ENCODE results near the gene DEK.
"Not testable (repeated sequence)": the region's sequence is repeated elsewhere in the genome, so short reads cannot be mapped to it uniquely, and the experiment has no call there.

The DEK gene

DNA sequence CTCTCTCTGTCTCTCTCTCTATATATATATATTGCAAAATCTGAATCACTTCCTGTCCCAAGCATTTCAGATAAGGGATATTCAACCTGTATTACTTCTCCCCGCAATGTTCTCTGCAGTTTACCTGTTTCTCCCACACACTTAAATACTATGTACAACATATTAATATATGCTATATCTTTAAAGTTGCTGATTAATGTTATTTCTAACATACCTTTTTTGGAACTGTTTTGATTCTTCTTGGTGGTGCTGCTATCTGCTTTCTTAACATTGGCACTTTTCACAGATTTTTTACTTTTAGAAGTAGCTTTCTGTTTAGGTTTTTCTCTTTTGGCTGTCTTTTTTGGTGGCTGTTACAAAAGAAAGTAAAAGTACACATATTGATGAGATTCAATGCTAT is 27.2 kb downstream of the DEK start:
- no peak for DNase-seq

- DNase-seq: no peak
These were observed 28.8 kb downstream of the DEK start for GRCh38 chr6:18235524-18235923.

DNA sequence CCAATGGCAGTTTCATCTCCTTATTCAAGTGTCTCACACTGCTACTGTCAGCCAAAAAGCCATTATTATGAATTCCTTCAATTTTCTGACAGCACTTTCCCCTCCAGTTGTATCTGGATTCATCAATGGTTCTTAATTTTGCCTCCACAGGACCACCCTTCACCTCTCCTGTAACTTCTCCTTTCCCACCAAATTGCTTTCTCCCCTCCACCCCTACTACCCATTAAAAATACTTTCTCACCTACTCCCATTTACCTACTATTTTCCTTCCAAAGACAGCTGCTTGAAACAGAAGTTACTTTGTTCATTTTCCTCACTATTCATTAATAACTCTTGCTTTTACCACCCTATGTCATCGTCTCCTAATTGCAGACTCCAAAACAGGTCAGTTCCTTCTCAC is 29.8 kb downstream of the DEK start:
- DNase-seq: no peak

DNA sequence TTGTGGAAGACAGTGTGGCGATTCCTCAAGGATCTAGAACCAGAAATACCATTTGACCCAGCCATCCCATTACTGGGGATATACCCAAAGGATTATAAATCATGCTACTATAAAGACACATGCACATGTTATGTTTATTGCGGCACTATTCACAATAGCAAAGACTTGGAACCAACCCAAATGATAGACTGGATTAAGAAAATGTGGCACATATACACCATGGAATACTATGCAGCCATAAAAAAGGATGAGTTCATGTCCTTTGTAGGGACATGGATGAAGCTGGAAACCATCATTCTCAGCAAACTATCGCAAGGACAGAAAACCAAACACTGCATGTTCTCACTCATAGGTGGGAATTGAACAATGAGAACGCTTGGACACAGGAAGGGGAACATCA is 30.6 kb downstream of the DEK start:
- DNase-seq: not testable (repeated sequence)

GRCh38 chr6:18231856-18232255 is 32.5 kb downstream of the DEK start:
- not testable (repeated sequence) for DNase-seq

- DNase-seq: not testable (repeated sequence)
These were observed 35.7 kb downstream of the DEK start for GRCh38 chr6:18228590-18228989.

DNA sequence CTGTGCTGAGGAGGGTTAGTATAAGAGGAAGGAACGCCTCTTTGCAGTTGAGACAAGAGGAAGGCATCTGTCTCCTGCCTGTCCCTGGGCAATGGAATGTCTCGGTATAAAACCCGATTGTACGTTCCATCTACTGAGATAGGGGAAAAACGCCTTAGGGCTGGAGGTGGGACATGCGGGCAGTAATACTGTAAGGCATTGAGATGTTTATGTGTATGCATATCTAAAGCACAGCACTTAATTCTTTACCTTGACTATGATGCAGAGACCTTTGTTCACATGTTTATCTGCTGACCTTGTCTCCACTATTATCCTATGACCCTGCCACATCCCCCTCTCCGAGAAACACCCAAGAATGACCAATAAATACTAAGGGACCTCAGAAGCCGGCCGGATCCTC is 37.2 kb downstream of the DEK start:
- not testable (repeated sequence) for DNase-seq

GRCh38 chr6:18226451-18227105 is 37.8 kb downstream of the DEK start:
- peak; percentile 95 for DNase-seq

- no peak for DNase-seq
These were observed 43.1 kb downstream of the DEK start for GRCh38 chr6:18221288-18221615.

DNA sequence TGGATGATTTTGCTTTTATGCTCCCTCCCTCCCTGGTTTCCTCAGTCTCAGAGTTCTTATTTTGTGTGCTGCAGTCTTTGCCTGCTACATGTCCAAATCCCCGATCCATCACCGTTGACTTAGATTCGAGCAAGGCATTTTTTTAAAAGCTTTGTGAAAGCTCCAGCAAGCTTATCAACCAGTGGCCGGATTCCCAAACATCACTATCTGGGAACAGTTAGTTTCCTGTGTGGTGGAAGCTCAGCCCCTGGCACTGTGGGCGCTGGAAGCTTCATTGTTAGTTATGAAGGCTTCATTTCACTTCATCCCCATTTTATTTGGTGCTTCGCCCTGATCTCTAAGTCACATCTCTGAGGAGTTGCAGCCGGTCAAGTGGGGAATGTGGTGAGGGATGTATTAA is 44.7 kb downstream of the DEK start:
- no peak for DNase-seq

GRCh38 chr6:18218233-18218632 is 46.1 kb downstream of the DEK start:
- DNase-seq: no peak

DNA sequence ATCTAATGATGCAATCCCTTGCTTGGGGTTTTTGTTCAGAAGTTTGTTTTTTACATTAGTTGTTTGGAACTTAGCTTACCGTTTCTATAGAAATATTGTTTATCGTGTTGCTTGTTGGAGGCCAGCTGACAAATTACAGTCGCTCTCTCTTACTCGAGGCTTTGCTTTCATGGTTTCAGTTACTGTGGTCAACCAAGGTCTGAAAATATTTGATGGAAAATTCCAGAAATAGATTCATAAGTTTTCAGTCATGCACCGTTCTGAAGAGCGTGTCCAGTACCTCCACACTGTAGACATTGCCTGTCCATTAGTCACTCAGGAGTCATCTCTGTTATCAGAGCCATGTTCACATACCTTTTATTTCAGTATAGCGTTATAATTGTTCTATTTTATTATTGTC is 47.9 kb downstream of the DEK start:
- peak; percentile 75 for DNase-seq

- no peak for DNase-seq
These were observed 48.9 kb downstream of the DEK start for GRCh38 chr6:18215436-18215835.

- no peak for DNase-seq
These were observed 50.3 kb downstream of the DEK start for GRCh38 chr6:18214003-18214402.

DNA sequence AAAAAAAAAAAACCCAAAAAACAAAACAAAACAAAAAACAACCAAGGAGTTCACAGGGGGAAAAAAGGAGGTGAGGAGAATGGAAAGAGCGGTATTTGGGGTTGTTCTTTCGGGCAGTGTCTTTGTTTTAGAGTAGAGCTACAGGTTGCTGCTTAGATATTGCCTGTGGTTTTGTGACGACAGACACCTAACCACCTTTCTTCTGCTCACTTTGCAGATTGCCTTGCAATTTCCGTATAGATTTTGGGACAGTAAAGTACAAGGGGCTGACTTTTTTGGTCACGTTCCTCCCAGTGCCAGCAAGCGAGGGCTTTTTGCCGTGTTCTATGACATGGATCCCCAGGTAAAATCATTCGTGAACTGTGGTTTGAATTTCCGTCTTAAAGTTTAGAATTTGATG is 50.9 kb downstream of the DEK start:
- DNase-seq: no peak

- DNase-seq: no peak
These were observed 52.1 kb downstream of the DEK start for GRCh38 chr6:18212231-18212630.

- no peak for DNase-seq
These were observed 53.0 kb downstream of the DEK start for GRCh38 chr6:18211338-18211737.

GRCh38 chr6:18210707-18211106 is 53.6 kb downstream of the DEK start:
- DNase-seq: no peak

- DNase-seq: no peak
These were observed 54.7 kb downstream of the DEK start for GRCh38 chr6:18209539-18210197.

DNA sequence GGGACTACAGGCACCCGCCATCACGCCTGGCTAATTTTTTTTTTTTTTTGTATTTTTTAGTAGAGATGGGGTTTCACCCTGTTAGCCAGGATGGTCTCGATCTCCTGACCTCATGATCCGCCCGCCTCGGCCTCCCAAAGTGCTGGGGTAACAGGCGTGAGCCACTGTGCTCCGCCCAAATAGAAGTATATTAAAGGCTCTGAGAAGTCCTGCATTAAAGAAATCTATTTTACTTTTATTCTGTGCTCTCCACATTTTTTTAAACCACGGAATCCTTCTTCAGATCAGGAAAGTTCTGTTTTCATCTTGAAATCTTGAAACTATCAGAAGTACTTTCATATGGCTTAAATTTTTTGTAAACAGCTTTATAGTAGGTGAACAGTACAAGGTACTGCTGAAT is 55.6 kb downstream of the DEK start:
- DNase-seq: not testable (repeated sequence)

- DNase-seq: no peak
These were observed 56.4 kb downstream of the DEK start for GRCh38 chr6:18207949-18208348.

- DNase-seq: no peak
These were observed 56.9 kb downstream of the DEK start for GRCh38 chr6:18207438-18207837.

GRCh38 chr6:18206591-18206990 is 57.7 kb downstream of the DEK start:
- no peak for DNase-seq

- no peak for DNase-seq
These were observed 59.6 kb downstream of the DEK start for GRCh38 chr6:18204691-18205090.

DNA sequence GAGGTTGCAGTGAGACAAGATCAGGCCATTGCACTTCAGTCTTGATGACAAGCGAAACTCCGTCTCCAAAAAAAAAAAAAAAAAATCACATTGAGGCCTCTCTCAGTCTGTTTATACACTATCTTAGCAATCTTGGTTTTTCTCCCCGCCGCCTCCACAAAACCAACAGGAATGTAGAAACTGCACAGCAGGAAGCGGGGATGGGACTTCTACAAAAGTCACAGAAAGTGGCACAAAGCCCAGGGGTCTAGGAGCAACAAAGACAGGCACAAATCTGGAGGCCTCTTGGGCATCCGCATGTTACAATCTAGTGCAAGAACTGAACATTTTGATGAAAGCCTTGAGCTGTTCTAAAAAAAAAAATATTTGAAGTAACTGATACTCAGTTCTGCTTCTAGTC is 60.5 kb downstream of the DEK start:
- DNase-seq: peak; percentile 73

Measured in fibroblast of skin of scalp (primary cell).